GM19395 (cell line): ENCODE measurements around the gene MTHFS.

Experiments used
- ATAC-seq: cut with Tn5 transposase; IDR thresholded peaks from one replicate; pipeline ENCODE4 v1.9.1; 2021; ENCODE audit warnings: mild to moderate bottlenecking, moderate library complexity; ENCODE audit not compliant: unreplicated experiment

Gene MTHFS

DNA sequence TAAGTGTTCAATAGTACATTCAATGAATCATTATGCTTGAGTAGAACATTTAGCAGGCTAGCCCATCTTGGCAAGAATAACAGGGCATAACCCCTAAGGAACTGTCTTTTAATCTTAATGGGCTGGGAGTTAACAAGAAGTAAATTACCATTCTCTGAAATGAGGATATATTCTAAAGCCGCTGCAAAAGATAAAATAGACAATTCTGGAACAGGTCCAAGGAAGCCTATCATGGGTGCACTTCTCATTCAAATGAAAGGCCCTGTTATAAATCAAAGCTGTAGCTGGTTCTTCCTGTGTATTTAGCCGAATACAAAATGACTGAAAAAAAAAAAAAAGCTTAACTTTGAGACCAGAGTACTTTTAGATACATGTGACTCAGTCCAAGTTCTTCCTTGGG lies 15.6 kb downstream of the MTHFS start:
- no peak for ATAC-seq

DNA sequence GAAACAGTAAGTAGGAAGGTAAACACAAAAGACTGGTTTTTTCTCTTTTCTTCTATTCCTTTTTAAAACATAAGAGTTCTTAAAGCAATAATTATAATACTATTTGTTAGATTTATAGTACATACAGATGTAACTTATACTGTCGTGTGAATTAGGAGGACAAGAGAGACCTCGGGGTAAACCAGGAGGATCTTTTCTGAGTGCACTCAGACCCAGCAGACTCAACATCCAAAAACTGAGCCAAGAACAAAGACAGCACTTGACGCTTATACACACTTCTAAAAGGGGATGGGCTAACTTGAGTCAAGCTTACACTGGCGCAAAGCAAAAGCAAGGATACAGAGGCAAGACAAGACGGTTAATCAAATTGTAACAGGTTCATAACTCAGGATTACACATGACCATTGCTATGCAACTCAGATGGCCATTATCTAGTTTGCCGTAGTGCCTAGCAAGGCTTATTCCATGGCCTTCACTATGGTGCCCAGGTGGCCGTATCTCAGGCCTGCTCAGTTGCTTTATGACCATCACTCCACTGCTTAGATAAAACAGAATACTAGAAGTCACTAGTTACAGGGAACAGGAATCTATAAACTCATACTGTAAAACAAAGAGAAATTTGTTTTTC lies 18.6 kb downstream of the MTHFS start:
- ATAC-seq, result no peak

DNA sequence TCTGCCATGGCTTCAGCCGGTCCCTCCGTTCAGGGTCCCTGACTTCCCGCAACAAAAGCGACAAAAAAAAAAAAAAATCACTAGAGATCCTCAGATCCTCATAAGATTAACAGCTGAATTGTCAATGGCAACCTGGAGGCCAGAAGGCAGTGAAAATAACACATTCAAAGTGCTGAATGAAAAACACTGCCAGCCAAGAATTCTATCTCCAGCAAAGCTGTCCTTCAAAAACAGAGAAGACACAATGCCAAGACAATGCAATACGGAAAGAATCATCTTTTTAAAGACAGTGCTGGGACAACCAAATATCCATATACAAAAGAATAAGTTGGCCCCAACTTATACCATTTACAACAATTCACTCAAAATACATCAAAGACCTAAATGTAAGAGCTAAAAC lies 21.6 kb downstream of the MTHFS start:
- ATAC-seq, result no peak

DNA sequence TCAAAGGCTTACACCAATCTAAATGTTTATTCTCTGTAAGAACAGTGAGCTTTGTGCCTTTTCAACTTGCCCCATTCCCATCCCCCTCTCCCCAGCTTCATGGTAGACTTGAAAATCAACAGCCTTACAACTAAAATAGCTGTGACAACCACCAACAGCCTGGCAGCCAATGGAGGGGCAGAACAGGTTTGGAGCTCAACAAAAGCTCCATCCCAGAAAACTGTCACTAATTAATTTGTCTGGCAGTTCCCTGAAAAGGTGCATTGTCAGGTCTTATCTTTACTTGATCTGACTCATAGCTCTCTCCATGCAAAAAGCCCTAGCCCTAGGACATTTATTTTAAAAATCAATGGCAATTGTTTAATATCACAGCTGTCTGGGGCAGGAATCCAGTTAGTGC lies 22.6 kb downstream of the MTHFS start:
- ATAC-seq, result no peak

DNA sequence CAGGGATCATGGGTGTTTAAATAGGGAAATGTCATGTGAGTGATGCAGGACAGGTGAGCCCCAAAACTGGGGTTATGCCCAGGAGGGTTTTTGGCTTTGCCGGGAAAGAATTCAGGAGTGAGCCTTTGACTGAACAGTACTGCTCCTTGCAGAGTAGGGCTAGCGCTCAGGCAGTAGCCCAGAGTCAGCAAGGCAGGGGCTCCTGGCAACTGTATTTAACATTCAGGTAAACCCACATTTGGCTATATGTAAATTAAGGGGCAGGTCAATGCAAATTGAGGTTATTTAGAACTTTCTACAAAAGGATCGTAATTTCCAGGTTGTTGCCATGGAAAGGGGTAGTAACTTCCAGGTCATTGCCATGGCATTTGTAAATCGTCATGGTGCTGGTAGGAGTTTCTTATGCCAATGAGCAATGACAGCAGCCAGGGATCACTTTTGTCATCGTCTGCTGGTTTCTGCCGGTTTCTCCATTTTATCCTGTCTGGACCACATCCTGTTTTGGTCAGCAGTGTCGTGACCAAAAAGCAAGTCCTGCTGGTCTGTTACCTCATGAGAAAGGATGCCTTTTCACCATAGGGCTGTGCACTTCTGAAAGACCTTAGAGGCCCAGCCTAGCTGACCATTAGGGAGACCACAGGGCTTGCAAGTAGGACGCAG lies 24.3 kb downstream of the MTHFS start:
- no peak for ATAC-seq

DNA sequence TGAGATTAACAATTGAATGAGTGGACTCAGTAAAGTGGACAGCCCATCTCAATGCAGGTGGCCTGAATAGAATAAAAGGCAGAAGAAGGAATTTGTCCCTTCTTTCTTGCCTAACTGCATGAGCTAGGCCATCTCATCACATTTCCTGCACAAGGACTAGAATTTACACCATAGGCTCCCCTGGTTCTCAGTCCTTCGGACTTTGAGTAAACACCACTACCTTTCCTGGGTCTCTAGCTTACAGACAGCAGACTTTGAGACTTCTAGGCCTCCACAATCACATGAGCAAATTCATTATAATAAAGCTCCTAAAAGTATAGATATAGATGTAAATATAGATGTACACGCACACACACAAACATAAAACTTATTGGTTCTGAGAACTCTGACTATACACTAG lies 28.3 kb downstream of the MTHFS start:
- ATAC-seq, result no peak

DNA sequence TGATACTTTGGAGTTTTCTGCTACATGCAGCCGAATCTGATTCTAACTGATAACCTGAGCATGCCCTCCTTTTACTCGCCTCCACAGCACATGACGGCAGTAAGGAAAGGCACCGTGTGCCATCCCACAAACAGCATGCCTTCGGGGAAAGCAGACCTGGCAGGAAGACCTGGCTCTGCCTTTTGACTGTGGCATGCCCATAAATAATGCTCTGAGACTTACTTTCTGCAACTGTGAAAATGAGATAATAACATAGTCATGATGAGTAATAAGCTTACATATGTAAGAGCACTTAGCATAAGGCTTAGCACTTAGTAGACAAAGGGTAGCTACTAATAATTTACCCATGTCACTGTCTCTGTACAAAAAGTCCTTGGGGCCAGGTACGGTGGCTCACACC lies 32.9 kb downstream of the MTHFS start:
- no peak for ATAC-seq

DNA sequence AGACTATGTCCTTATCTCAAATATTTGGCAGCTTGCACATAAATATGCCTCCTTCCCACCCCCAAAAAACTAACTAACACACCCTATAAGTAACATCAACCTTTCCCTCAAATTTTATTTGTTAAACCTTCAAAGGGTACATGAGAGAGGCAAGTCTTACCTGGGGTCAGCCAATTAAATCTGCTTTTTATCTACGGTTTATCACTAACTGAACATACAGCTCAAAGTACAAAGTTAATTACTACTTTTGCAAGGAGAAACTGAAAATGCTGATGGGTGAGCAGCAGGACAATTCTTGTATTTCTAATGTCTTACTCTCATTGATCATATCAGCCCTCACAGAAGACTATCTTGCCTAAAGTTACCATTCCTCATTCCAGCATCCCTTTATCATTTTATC lies 34.6 kb downstream of the MTHFS start:
- ATAC-seq, result no peak

DNA sequence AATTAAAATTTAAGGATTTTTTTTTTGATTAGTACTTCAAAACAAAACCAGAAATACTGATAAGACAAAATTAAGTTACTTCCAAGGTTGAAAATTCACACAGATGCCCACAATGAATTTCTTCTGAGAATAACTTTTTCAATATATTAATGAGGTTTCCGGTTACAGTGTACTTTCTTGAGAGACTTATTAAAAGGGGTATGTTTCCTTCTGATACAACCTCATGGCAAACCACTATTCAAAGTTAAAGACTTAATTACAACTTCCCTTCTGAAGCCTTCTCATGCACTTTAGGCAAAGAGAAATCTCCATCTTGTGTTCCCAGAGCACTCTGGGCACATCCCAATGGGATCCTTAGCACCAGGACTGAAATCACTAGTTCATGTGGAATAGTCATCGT lies 36.2 kb downstream of the MTHFS start:
- ATAC-seq, result no peak

DNA sequence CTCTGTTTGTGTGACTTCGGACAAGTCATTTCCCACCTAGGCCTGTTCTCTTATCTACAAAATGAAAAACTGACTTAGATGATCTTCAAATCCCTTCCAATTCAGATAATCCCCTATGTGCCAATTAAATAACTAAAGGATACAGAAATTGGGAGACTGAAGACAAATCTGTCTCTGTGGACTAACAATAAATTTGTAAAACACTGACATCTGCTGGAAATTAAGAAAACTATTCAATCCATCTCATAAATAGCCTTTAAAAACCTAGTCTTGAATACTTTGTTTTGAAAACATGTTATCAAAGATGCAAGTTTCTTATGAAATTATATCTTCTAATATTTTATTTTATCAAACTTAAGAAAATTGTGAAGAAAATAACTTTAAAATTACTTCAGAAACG lies 38.3 kb downstream of the MTHFS start:
- no peak for ATAC-seq

DNA sequence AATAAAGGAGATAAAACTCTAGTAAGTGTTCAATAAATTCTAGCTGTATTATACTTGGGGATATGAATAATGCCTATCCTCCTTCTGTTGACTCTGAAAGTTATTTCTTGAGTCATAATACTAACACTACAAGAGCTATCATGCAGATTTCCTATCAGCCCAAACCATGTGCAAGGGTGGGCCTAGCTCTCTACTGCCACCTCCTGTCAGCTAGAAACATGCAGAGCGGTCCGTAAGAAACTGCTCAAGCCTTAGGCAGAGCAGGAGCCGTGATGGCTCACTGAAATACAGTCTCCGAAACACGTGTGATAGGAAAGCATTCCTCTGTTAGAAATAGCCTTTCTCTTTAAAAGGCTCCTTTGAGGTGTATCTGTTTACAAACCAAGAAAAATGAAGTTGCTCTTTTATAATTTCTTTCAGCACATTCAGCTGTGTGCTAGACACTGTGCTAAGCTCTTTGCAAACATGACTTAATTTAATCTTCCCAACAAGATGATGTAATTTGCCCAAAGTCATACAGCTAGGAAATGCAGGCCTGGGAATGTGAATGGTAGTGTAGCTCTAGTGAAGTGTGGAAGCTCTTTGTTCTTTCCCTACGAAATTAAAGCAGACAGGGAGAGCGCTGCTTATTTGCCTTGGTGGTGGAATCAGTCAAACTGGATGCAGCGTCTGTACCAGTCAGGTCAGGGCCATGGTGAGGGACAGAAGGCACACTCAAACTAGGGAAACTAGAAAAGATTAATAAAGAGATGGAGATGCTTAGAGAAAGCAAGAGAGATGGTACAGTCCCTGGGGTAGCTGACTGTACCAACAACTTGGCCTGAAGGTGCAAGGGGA lies 43.1 kb downstream of the MTHFS start:
- ATAC-seq, result peak; percentile 96

DNA sequence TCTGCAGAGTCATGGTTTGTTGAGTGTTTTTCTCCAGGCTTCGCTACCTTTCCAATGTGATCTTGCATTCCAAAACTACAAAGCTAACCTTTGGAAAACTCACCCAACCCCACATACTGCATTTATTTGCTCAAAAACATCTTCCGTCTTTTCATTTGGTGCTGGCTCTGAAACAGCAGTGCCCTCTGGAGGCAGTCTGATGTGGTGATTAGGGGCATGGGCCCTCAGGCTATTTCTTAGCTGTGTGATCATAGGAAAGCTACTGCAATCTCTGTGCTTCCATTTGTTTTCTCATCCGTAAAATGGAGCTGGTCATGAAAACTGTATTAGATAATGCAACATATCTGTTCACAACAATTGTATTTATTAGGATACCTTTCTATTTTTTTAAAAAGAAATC lies 47.0 kb downstream of the MTHFS start:
- ATAC-seq, result no peak

DNA sequence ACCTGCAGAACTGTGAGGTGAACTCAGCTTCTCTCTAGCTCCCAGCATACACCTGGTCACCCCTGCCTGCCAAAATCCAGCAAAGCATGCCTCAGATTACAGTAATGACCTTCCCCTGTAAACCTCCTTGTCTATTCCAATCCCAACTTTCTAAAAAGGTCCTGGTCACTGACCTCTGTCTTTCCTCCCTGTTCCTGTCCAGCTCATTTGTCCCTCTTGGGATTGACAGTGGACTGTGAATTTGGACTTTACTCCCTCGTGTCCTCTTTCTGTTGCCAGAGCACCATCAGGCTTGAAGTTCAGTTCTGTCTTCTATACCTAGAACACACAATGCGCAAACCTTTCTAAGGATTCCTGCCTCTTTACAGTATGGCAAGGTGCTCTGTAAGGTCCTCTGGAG lies 50.3 kb downstream of the MTHFS start:
- no peak for ATAC-seq

DNA sequence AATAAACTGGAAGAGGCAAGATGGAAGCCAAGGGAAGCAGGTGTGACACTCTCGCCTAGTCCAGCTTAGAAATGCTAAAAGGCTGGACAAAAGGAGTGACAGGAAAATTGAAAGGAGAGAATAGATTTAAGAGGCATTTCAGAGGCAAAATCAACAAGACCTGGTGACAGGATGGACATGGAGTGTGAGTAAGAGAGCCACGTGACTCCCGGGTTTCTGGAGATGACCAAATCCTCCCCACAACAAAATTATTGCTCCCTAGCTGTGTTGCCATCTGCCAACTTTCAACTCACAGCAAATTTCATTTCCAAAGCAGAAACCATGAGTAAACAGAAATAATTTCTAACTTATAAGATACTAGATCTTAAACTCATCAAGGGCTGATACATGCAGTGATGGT lies 52.6 kb downstream of the MTHFS start:
- ATAC-seq, result no peak

DNA sequence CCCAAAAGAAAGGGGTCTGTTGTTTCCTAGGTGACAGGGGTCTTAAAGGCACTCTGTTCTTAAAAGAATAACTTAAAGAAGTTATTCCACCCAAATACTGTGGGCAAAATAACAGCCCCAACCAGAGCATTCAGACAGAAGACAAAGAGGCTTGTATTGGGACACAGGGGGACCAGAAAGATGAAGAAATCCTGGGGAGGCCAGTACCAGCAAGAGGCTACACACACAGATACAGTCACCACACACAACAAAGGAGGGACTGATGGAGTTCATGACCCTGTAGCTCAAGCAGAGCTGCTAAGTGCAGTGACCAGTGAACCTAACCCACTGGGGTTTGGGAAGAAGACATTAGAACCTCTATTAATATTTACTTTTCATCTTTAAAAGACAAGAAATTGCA lies 59.0 kb downstream of the MTHFS start:
- no peak for ATAC-seq

DNA sequence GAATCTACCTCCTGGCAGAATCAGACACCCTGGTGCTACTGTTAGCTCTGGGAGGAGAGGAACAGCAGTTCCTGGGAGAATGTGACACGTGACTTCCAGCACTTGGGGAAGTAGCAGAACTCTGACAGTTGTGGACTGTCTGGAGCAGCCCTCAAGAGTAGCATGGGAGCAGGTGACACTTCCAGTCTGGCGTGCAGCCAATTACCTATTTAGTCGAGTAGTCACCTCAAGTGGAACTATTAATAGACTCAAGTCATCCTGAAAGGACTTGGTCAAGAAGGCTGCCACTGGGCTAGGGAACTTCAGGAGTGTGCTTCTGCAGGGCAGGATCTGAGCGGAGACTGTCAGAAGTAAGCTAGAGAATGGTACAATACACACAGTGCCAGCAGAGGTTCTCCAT lies 62.3 kb downstream of the MTHFS start:
- no peak for ATAC-seq

DNA sequence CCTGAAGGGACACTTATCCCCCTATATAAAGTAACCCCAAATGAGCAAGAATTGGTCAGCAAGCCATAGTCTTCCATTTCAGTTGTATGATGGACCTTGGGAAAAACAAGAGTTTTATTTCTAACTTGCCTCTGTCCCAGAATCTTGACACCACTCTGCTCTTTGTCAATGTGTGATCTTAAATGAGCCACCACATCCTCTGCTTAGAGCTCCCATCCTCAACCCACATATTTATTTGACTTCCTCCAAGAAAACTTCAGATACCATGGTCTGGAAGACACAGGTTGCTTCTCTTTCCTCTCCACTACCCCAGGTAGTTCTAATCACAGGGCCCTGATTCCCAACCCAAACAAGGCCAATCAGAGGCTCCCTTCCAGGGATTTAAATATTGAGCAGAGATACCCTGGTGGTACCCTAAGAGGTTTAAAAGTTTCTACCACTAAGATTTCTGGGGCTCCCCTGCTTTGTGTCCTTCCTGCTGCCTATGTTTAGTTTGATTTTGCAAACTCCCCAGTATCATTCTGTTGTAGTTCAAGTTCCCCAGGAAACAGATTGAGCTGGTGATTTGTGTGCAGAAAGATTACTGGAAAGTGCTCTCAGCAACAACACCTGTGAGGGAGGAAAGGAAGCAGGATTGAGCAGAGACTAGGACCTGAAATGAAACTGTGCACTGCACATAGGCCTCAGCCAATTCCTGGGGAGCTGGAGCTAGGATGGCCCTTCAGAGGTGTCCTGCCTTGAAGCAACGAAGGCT lies 64.3 kb downstream of the MTHFS start:
- ATAC-seq, result no peak

DNA sequence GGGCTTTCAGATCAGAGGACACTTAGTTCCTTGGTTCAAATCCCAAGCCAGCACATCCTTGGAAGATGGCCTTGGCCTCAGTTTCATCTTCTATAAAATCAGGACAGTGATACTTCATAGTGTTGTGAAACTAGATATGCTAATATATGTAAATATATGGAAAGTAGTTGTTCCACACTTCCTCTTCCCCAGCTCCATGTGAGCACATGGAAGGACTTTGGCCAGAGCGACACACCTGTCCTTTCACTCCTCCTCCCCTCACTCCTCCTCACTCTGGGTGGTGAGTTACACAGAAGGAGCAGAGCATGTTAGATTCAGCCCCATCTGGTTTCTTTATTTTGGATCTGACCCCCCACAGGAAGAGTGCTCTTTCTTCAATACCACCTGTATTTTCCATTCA lies 65.2 kb downstream of the MTHFS start:
- ATAC-seq, result no peak

DNA sequence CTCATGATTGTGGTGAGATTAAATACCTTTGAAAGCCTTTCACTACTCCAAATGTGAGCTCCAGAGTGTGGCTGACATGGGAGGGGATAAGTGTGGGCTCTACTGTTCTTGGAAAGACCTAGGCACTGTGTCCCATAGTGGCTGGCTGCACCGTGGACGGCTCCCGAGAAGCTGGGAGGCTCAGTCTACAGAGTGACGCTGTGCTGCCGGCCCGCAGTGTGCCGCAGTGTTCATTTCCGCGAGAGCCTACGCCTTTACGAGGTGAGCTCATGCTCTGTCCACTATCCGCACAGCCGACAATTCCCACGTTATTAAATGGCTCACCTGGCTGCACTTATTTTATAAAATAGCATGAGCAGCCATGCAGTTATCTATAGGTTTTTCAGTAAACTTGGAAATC lies 66.9 kb downstream of the MTHFS start:
- no peak for ATAC-seq

DNA sequence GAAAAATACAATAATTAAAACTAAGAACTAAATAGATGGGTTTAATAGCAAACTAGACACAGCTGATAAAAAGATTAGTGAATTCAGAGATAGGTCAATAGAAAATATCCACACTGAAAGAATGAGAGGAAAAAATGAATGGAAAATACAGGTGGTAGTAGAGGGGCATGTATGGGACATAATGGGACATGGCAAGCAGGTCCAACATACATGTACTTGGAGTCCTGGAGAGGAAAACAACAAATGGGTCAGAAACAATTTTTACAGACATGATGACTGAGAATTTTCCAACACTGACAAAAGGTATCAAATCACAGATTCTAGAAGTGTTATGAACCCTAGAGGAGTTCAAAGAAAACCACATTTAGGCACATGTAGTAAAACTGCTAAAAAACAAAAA lies 68.4 kb downstream of the MTHFS start:
- ATAC-seq, result no peak

DNA sequence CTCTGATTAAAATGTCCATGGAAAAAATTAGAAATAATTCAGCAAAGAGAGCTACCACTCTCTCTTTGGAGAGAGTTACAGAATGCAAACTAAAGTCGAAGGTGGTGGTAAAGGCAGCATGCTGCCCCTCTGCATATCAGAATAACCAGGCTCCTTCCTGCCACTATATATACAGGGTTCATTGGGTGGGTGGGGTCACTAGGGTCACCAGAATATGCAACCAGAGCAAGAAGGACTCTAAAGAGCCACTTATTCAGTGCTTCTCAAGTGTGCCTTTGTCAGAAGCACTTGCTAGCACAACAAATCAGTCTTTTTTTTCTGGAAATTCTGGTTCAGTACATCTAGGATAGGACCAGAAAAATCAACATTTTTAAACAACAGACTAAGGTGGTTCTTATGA lies 70.0 kb downstream of the MTHFS start:
- ATAC-seq, result no peak
